GM12878 (cell line): ENCODE results near the gene GRIP2. TPM values are rescaled to one million over a fixed set of nuclear protein-coding genes. Genes with fewer than 3 reads are reported as not detected.

Experiments
- ATAC-seq: fragments of 200-7000 bp; cut with Tn5 transposase; 3 replicates; pipeline ENCODE4 v1.9.1; 2020; ENCODE audit warnings: mild to moderate bottlenecking, moderate library complexity
- BruUV-seq: library from RNA; stranded (reverse); fragments of 400-500 nt; replicated peaks from 2 replicates; lab custom pipeline; 2021; lab: Mats Ljungman, UMichigan
- CTCF ChIA-PET: fragments of 300-600 bp; sonication (Branson Sonifier 250); formaldehyde crosslinking; extraction: SDS; loops from one replicate; lab custom pipeline; 2021; ENCODE audit warnings: inconsistent platforms; lab: Yijun Ruan, JAX
- POLR2A ChIA-PET: fragments of 350-600 bp; formaldehyde crosslinking; extraction: SDS; loops from one replicate; lab custom pipeline; 2021; ENCODE audit warnings: inconsistent platforms; lab: Charles Lee
- RAD21 ChIA-PET: fragments of 300-600 bp; sonication (Branson Sonifier 250); formaldehyde crosslinking; loops from one replicate; lab custom pipeline; 2023; ENCODE audit warnings: antibody characterized with exemption; ENCODE audit not compliant: unreplicated experiment; lab: Charles Lee
- SMC1A ChIA-PET: fragments of 300-600 bp; sonication (Branson Sonifier 250); formaldehyde crosslinking; loops from one replicate; lab custom pipeline; 2023; ENCODE audit not compliant: unreplicated experiment, uncharacterized antibody; lab: Charles Lee
- DNase-seq: peaks from one replicate; pipeline ENCODE4 v3.0.0-alpha.2; 2011; ENCODE audit warnings: low read depth, low spot score
- FAIRE-seq: peaks from 3 replicates; lab custom pipeline; 2011; peaks lifted over from hg19 to GRCh38; lab: Jason Lieb, UNC
- H2AFZ ChIP-seq: 2 replicates; pipeline ENCODE4 v1.6.0; 2011; ENCODE audit warnings: low read depth, low read length, control low read depth; ENCODE audit not compliant: control insufficient read depth
- H3K27ac ChIP-seq: 2 replicates; pipeline ENCODE4 v1.5.1; 2011; ENCODE audit warnings: control low read depth; ENCODE audit not compliant: control insufficient read depth, insufficient read depth
- H3K27me3 ChIP-seq, 2 experiments: replicated peaks in 1 of 2; 2 replicates each; pipeline versions ENCODE4 v1.6.0 to v1.6.1; 2011; ENCODE audit warnings: low read length in 1 of 2; ENCODE audit not compliant: control insufficient read depth in 2 of 2, insufficient read depth in 2 of 2
- H3K36me3 ChIP-seq, 2 experiments: 2 replicates each; pipeline ENCODE4 v1.5.1; 2011; ENCODE audit warnings: low read length in 1 of 2; ENCODE audit not compliant: control insufficient read depth in 2 of 2, insufficient read depth in 2 of 2
- H3K4me1 ChIP-seq: 2 replicates; pipeline ENCODE4 v1.6.1; 2011; ENCODE audit warnings: mild to moderate bottlenecking, low read length, moderate library complexity, mixed read lengths; ENCODE audit not compliant: control insufficient read depth, insufficient read depth
- H3K4me2 ChIP-seq: 2 replicates; pipeline ENCODE4 v1.6.0; 2011; ENCODE audit warnings: control low read depth; ENCODE audit not compliant: control insufficient read depth, insufficient read depth
- H3K4me3 ChIP-seq: fragments of 200-600 bp; sonication (generic); 2 replicates; pipeline ENCODE4 v1.5.1; 2016
- H3K79me2 ChIP-seq: 2 replicates; pipeline ENCODE4 v1.6.0; 2011; ENCODE audit warnings: low read length; ENCODE audit not compliant: control insufficient read depth, insufficient read depth
- H3K9ac ChIP-seq: 2 replicates; pipeline ENCODE4 v1.8.0; 2011; ENCODE audit warnings: low read length, control low read depth, mixed read lengths; ENCODE audit not compliant: control insufficient read depth, insufficient read depth
- H3K9me3 ChIP-seq: replicated peaks from 3 replicates; pipeline ENCODE4 v1.5.1; 2011; ENCODE audit warnings: mild to moderate bottlenecking, low read length; ENCODE audit not compliant: control insufficient read depth, insufficient read depth
- H4K20me1 ChIP-seq: 2 replicates; pipeline ENCODE4 v1.6.0; 2011; ENCODE audit not compliant: control insufficient read depth, insufficient read depth
- ATF7 ChIP-seq: fragments of 450-650 bp; IDR thresholded peaks from 2 replicates; pipeline ENCODE4 v1.6.1; 2016; ENCODE audit warnings: low read depth, mild to moderate bottlenecking
- CBX3 ChIP-seq: fragments of 200-600 bp; sonication (generic); IDR thresholded peaks from 2 replicates; pipeline ENCODE4 v1.6.1; 2016; ENCODE audit warnings: low read depth, borderline replicate concordance
- ESRRA ChIP-seq: IDR thresholded peaks from 2 replicates; pipeline ENCODE4 v1.6.1; 2012; ENCODE audit warnings: mild to moderate bottlenecking, low read length, improper control_type of control experiment
- JUNB ChIP-seq: IDR thresholded peaks from 2 replicates; pipeline ENCODE4 v1.6.1; 2016; ENCODE audit warnings: antibody characterized with exemption, mild to moderate bottlenecking
- KAT2A ChIP-seq: conservative IDR thresholded peaks from 2 replicates; pipeline ENCODE4 v1.6.1; 2011; ENCODE audit warnings: low read depth, low read length; ENCODE audit not compliant: control insufficient read depth
- LARP7 ChIP-seq: fragments of 450-650 bp; IDR thresholded peaks from 2 replicates; pipeline ENCODE4 v1.6.1; 2017; ENCODE audit warnings: mild to moderate bottlenecking
- MYC ChIP-seq: IDR thresholded peaks from 2 replicates; pipeline ENCODE4 v1.6.1; 2011; ENCODE audit warnings: mild to moderate bottlenecking, low read length, moderate library complexity, inconsistent platforms; ENCODE audit not compliant: insufficient read depth, insufficient replicate concordance, insufficient read length, severe bottlenecking
- NR2C1 ChIP-seq: fragments of 450-650 bp; IDR thresholded peaks from 2 replicates; pipeline ENCODE4 v1.6.1; 2017; ENCODE audit warnings: antibody characterized with exemption, mild to moderate bottlenecking, moderate library complexity
- RFX5 ChIP-seq: IDR thresholded peaks from 2 replicates; pipeline ENCODE4 v1.6.1; 2011; ENCODE audit warnings: low read depth, low read length, improper control_type of control experiment
- TCF12 ChIP-seq: IDR thresholded peaks from 2 replicates; pipeline ENCODE4 v1.6.1; 2011; ENCODE audit warnings: low read depth, mild to moderate bottlenecking, low read length
- USF1 ChIP-seq: IDR thresholded peaks from 2 replicates; pipeline ENCODE4 v1.6.1; 2011; ENCODE audit warnings: borderline replicate concordance, low read depth, mild to moderate bottlenecking, moderate library complexity, mixed read lengths, low read length; ENCODE audit not compliant: insufficient read depth; ENCODE audit errors: extremely low read length
- YY1 ChIP-seq: IDR thresholded peaks from 2 replicates; pipeline ENCODE4 v1.6.1; 2011; ENCODE audit warnings: low read depth, mild to moderate bottlenecking, low read length
- ZBTB40 ChIP-seq: fragments of 450-650 bp; IDR thresholded peaks from 2 replicates; pipeline ENCODE4 v1.6.1; 2016; ENCODE audit warnings: mild to moderate bottlenecking, moderate library complexity, borderline replicate concordance
- ZNF274 ChIP-seq: IDR thresholded peaks from one replicate; pipeline ENCODE4 v1.8.0; 2011; ENCODE audit not compliant: insufficient read length, insufficient read depth
- WGBS: methylation state at CpG from one replicate; pipeline ENCODE4 v1.1.6; 2016; ENCODE audit warnings: low lambda C conversion rate; ENCODE audit not compliant: insufficient replicate concordance, insufficient coverage; ENCODE audit errors: missing lambda C conversion rate; 5-methylcytosine and 5-hydroxymethylcytosine counted together
- in situ Hi-C: fragments of 300-500 bp; cut with MboI; formaldehyde crosslinking; loops from 9 replicates; pipeline ENCODE4 v1.14.3; 2018; ENCODE audit warnings: mixed read lengths
- intact Hi-C: fragments of 100-400 bp; cut with micrococcal nuclease; formaldehyde crosslinking; loops from one replicate; pipeline ENCODE4 v1.14.2; 2022; ENCODE audit not compliant: unreplicated experiment
- polyA plus RNA-seq, 11 experiments: library from polyadenylated mRNA; depleted of rRNA in 4 of 11; unstranded in 6 of 11; stranded (reverse) in 5 of 11; fragments of >200 nt; fragmentation: Nextera tagmentation in 4 of 11; fragmentation: Illumina TruSeq in 1 of 11; extraction: Ambion mirVana in 4 of 11; extraction: Trizol in 1 of 11; gene quantifications; 1 replicate in 1 of 11; 2 replicates in 10 of 11; pipeline versions ENCODE4 v1.2.1 to v1.2.3, GENCODE V29; 2011 to 2016; ENCODE audit warnings: inconsistent platforms in 2 of 11, missing spikeins in 2 of 11, low read depth in 1 of 11
- total RNA-seq, 4 experiments: library from RNA; depleted of rRNA in 3 of 4; stranded (reverse); fragments of >200 nt in 3 of 4; fragmentation: Illumina TruSeq in 1 of 4; extraction: Trizol in 1 of 4; gene quantifications; 2 replicates each; pipeline versions ENCODE4 v1.2.1 to v1.2.3, GENCODE V29; 2013 to 2021

Gene GRIP2
- total and polyA plus RNA-seq, 10 of the 15 experiments (the other 5 are each of a cell fraction or from before 2014, with no cell fraction given) = not detected

- TF ChIP-seq CBX3 (no peak), RFX5 (no peak), ZNF274 (no peak), TCF12 (no peak), LARP7 (no peak)
- TF ChIP-seq, all 136 proteins: peak for 0
These were observed 29.1 kb downstream of the GRIP2 start (continued) for GRCh38 chr3:14510838-14511622.

- 0% methylated on average over 10 of the region's 10 CpGs for WGBS
- H3K4me1 ChIP-seq = no peaks in the 10 kb centered on the region
- no peak overlapping the region for H3K9ac ChIP-seq
- ChIA-PET RAD21 (interaction anchor here (1.3 to 3.0 kb wide), 3 partner anchors 273 to 412 kb away, joined by 4 to 10 read pairs (median 6); no protein-coding TSS in a partner anchor), POLR2A (no interaction called here), SMC1A (interaction anchor here (0.6 to 1.4 kb wide), 3 partner anchors 271 to 412 kb away, joined by 3 to 7 read pairs (median 4); no protein-coding TSS in a partner anchor), CTCF (interaction anchor here (1.1 to 4.3 kb wide), 7 partner anchors 10 to 412 kb away, joined by 3 to 23 read pairs (median 3); no protein-coding TSS in a partner anchor)
- intact Hi-C loops (loop anchor here (1.0 to 10.0 kb wide), 4 partner anchors 39 to 412 kb away; no protein-coding TSS in a partner anchor), in situ Hi-C loops (no loop called here)
- H3K27me3 ChIP-seq = no peaks in the 10 kb centered on the region; a peak in 1 of 4 replicates
- no peak overlapping the region for H2AFZ ChIP-seq
- BruUV-seq = no TSS peak
- no peak overlapping the region for H3K4me3 ChIP-seq
- H3K36me3 ChIP-seq = no peaks in the 10 kb centered on the region
- TF ChIP-seq USF1 = no peak
- no peak for TF ChIP-seq ATF7
- no peak for TF ChIP-seq JUNB
- no peak for TF ChIP-seq KAT2A
- TF ChIP-seq NR2C1 = no peak
- no peak for TF ChIP-seq MYC
- TF ChIP-seq ZBTB40 = no peak
- TF ChIP-seq YY1 = no peak
- TF ChIP-seq ESRRA = no peak
- H3K27ac ChIP-seq = no peak overlapping the region
- no peaks in the 10 kb centered on the region for H3K79me2 ChIP-seq
- ATAC-seq = no peak
- H4K20me1 ChIP-seq = no peaks in the 10 kb centered on the region
- no peak for FAIRE-seq
- DNase-seq = no peak
- no peak overlapping the region for H3K4me2 ChIP-seq
- H3K9me3 ChIP-seq = no peaks in the 10 kb centered on the region
These were observed 30.4 kb downstream of the GRIP2 start for GRCh38 chr3:14509796-14510100.
